K562 (cell line): ENCODE data around the gene KLHL18. TPM values are rescaled to one million over a fixed set of nuclear protein-coding genes. Genes with fewer than 3 reads are reported as not detected.

Experiments
- ADNP ChIP-seq: fragments of 200-800 bp; sonication (Bioruptor generic); IDR thresholded peaks from 2 replicates; pipeline ENCODE4 v1.6.1; 2016; ENCODE audit warnings: missing genetic modification characterization, missing compliant biosample characterization
- ARID3B ChIP-seq: fragments of 250-450 bp; sonication (Bioruptor Pico); IDR thresholded peaks from 2 replicates; pipeline ENCODE4 v1.4.0; 2020; ENCODE audit warnings: borderline replicate concordance
- CBX5 ChIP-seq: IDR thresholded peaks from 2 replicates; pipeline ENCODE4 v1.6.1; 2014; ENCODE audit warnings: low read depth, borderline replicate concordance
- CHD4 ChIP-seq: fragments of 200-600 bp; sonication (generic); IDR thresholded peaks from 3 replicates; pipeline ENCODE4 v1.6.1; 2012; ENCODE audit warnings: low read depth, mild to moderate bottlenecking, mixed read lengths, low read length, inconsistent platforms; ENCODE audit not compliant: insufficient read depth, insufficient replicate concordance, poor library complexity, severe bottlenecking
- ETS1 ChIP-seq: conservative IDR thresholded peaks from 2 replicates; pipeline ENCODE4 v1.6.1; 2011; ENCODE audit warnings: low read depth, mild to moderate bottlenecking, low read length; ENCODE audit not compliant: control insufficient read depth
- ETV1 ChIP-seq: fragments of 450-650 bp; conservative IDR thresholded peaks from 2 replicates; pipeline ENCODE4 v1.6.1; 2016; ENCODE audit warnings: missing genetic modification characterization, control low read depth, low read depth, missing compliant biosample characterization
- ETV5 ChIP-seq: sonication (generic); formaldehyde crosslinking; IDR thresholded peaks from 2 replicates; pipeline ENCODE4 v1.4.0; 2020; ENCODE audit warnings: low read depth, mild to moderate bottlenecking, missing genetic modification reagents
- FOXA1 ChIP-seq: fragments of 450-650 bp; IDR thresholded peaks from 2 replicates; pipeline ENCODE4 v1.6.1; 2016; ENCODE audit warnings: mild to moderate bottlenecking, borderline replicate concordance
- HDAC3 ChIP-seq: fragments of 450-650 bp; IDR thresholded peaks from 2 replicates; pipeline ENCODE4 v1.6.1; 2018; ENCODE audit warnings: borderline replicate concordance, mild to moderate bottlenecking, moderate library complexity; ENCODE audit not compliant: partially characterized antibody
- MITF ChIP-seq: IDR thresholded peaks from 2 replicates; pipeline ENCODE4 v1.6.1; 2014; ENCODE audit warnings: antibody characterized with exemption
- NCOA6 ChIP-seq: fragments of 450-650 bp; IDR thresholded peaks from 2 replicates; pipeline ENCODE4 v1.6.1; 2017; ENCODE audit warnings: mild to moderate bottlenecking
- NFE2L1 ChIP-seq: fragments of 450-650 bp; IDR thresholded peaks from 2 replicates; pipeline ENCODE4 v1.6.1; 2016; ENCODE audit warnings: missing genetic modification characterization, low read depth, mild to moderate bottlenecking, missing compliant biosample characterization, moderate library complexity, borderline replicate concordance
- NR0B1 ChIP-seq: fragments of 450-650 bp; IDR thresholded peaks from one replicate; pipeline ENCODE4 v1.6.1; 2018; ENCODE audit warnings: mild to moderate bottlenecking, moderate library complexity; ENCODE audit not compliant: partially characterized antibody
- NR2C2 ChIP-seq, 2 experiments: fragments of 200-800 bp in 1 of 2; sonication (Bioruptor generic) in 1 of 2; sonication (generic) in 1 of 2; formaldehyde crosslinking in 1 of 2; IDR thresholded peaks; 2 replicates each; pipeline versions ENCODE4 v1.6.1 to v1.8.0; 2016 to 2022; ENCODE audit warnings: mild to moderate bottlenecking in 1 of 2, missing compliant biosample characterization in 1 of 2, missing genetic modification characterization in 1 of 2, missing genetic modification reagents in 1 of 2
- POLR2B ChIP-seq: fragments of 450-650 bp; IDR thresholded peaks from 2 replicates; pipeline ENCODE4 v1.6.1; 2018; ENCODE audit warnings: low read depth; ENCODE audit not compliant: partially characterized antibody
- RAD51 ChIP-seq: fragments of 450-650 bp; IDR thresholded peaks from 2 replicates; pipeline ENCODE4 v1.7.1; 2016; ENCODE audit warnings: low read depth, mild to moderate bottlenecking, borderline replicate concordance
- RFX5 ChIP-seq: IDR thresholded peaks from 2 replicates; pipeline ENCODE4 v1.6.1; 2011; ENCODE audit warnings: low read depth, mild to moderate bottlenecking, improper control_type of control experiment, low read length
- RNF2 ChIP-seq: sonication (generic); IDR thresholded peaks from 2 replicates; pipeline ENCODE4 v1.6.1; 2016
- SRSF9 ChIP-seq: fragments of 200-400 bp; formaldehyde crosslinking; IDR thresholded peaks from 2 replicates; pipeline ENCODE4 v1.6.1; 2017; ENCODE audit warnings: low read depth, low read length, borderline replicate concordance
- STAT5B ChIP-seq: fragments of 250-450 bp; sonication (Bioruptor Pico); IDR thresholded peaks from 2 replicates; pipeline ENCODE4 v1.8.0; 2021; ENCODE audit warnings: mild to moderate bottlenecking, inconsistent platforms
- XRCC5 ChIP-seq: fragments of 200-400 bp; formaldehyde crosslinking; IDR thresholded peaks from 2 replicates; pipeline ENCODE4 v1.6.1; 2017; ENCODE audit warnings: low read depth, mild to moderate bottlenecking, low read length
- ZNF239 ChIP-seq: fragments of 250-450 bp; sonication (Bioruptor Pico); IDR thresholded peaks from 2 replicates; pipeline ENCODE4 v1.4.0; 2020; ENCODE audit warnings: mild to moderate bottlenecking
- polyA plus RNA-seq, 8 experiments: library from polyadenylated mRNA; depleted of rRNA in 4 of 8; stranded (reverse) in 5 of 8; unstranded in 3 of 8; fragments of >200 nt; fragmentation: Nextera tagmentation in 2 of 8; fragmentation: Illumina TruSeq in 1 of 8; extraction: Ambion mirVana in 2 of 8; extraction: Trizol in 1 of 8; gene quantifications; 2 replicates each; pipeline versions ENCODE4 v1.2.1 to v1.2.3, GENCODE V29; 2011 to 2014; ENCODE audit warnings: inconsistent platforms in 1 of 8, missing spikeins in 1 of 8
- total RNA-seq, 7 experiments: library from RNA; depleted of rRNA in 6 of 7; stranded (reverse); fragments of >200 nt in 6 of 7; fragmentation: Illumina TruSeq in 2 of 7; extraction: Trizol in 2 of 7; gene quantifications; 2 replicates each; pipeline versions ENCODE4 v1.2.1 to v1.2.3, GENCODE V29; 2011 to 2021; ENCODE audit warnings: low replicate concordance in 1 of 7

KLHL18 gene
- total and polyA plus RNA-seq, 9 of the 15 experiments (the other 6 are each of a cell fraction or from before 2014, with no cell fraction given), result 26.7 to 97.5 (median 48.7) TPM

- TF ChIP-seq CHD4 (peak; percentile 12), RFX5 (no peak), SRSF9 (no peak), FOXA1 (no peak), ADNP (peak; percentile 92), HDAC3 (peak; percentile 82), RNF2 (peak; percentile 56; the same call in 1 of the 2 replicates), NFE2L1 (no peak), XRCC5 (no peak), ARID3B (CRISPR knock-in tag) (no peak), NR2C2 (CRISPR knock-in tag; IDR thresholded peaks at IDR 0.05) (no peak), NR2C2 (tag; IDR thresholded peaks at IDR 0.05) (no peak), POLR2B (no peak), ETS1 (no peak), MITF (0 out of 2 replicates have a peak, but pooled peaks have one; percentile 16), STAT5B (no peak), NCOA6 (no peak), ZNF239 (peak; percentile 39; the same call in 1 of the 2 replicates), ETV1 (tag) (peak; percentile 14; the same call in 1 of the 2 replicates), CBX5 (no peak), RAD51 (0 out of 2 replicates have a peak, but pooled peaks have one; percentile 28), NR0B1 (no peak), ETV5 (CRISPR knock-in tag) (no peak)
Measured at GRCh38 chr3:47315069-47315647, 32.4 kb downstream of the KLHL18 start (continued).
